ENCODE measurements around the gene ZNF385B.

DNA sequence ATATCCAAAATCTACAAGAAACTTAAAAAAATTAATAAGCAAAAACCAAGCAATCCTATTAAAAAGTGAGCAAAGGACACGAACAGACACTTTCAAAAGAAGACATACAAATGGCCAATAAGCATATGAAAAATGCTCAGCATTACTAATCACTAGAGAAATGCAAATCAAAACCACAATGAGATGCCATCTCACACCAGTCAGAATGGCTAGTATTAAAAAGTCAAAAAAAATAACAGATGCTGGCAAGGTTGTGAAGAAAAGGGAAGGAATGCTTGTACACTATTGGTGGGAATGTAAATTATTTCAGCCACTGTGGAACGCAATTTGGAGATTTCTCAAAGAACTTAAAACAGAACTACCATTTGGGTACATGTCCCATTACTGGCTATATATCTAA, 467.9 kb downstream of the ZNF385B start:
- TF ChIP-seq, protein P1, sequence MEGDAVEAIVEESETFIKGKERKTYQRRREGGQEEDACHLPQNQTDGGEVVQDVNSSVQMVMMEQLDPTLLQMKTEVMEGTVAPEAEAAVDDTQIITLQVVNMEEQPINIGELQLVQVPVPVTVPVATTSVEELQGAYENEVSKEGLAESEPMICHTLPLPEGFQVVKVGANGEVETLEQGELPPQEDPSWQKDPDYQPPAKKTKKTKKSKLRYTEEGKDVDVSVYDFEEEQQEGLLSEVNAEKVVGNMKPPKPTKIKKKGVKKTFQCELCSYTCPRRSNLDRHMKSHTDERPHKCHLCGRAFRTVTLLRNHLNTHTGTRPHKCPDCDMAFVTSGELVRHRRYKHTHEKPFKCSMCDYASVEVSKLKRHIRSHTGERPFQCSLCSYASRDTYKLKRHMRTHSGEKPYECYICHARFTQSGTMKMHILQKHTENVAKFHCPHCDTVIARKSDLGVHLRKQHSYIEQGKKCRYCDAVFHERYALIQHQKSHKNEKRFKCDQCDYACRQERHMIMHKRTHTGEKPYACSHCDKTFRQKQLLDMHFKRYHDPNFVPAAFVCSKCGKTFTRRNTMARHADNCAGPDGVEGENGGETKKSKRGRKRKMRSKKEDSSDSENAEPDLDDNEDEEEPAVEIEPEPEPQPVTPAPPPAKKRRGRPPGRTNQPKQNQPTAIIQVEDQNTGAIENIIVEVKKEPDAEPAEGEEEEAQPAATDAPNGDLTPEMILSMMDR (IDR thresholded peaks at IDR 0.05) = no peak
- no peak for TF ChIP-seq POLR2AphosphoS5 (IDR thresholded peaks at IDR 0.05)
- TF ChIP-seq POLR2A (IDR thresholded peaks at IDR 0.05) = no peak
